Measurements from ENCODE around the gene TUBB. TPM values are rescaled to one million over a fixed set of nuclear protein-coding genes. Genes with fewer than 3 reads are reported as not detected.
A peak's percentile ranks its signal among the peaks of the same experiment; 100 is the strongest.

TUBB gene
- total RNA-seq (2014; rRNA removed; shearing (Covaris generic)), result 935 and 959 TPM in 2 replicates

- peak; percentile 99 for DNase-seq (ENCODE audit: low spot score)
Observed at GRCh38 chr6:30719791-30720737, at the start of gene TUBB. Gene TUBB (plus strand): TSS chr6:30720352. CDS start chr6:30720507, 155 bp downstream.

DNA sequence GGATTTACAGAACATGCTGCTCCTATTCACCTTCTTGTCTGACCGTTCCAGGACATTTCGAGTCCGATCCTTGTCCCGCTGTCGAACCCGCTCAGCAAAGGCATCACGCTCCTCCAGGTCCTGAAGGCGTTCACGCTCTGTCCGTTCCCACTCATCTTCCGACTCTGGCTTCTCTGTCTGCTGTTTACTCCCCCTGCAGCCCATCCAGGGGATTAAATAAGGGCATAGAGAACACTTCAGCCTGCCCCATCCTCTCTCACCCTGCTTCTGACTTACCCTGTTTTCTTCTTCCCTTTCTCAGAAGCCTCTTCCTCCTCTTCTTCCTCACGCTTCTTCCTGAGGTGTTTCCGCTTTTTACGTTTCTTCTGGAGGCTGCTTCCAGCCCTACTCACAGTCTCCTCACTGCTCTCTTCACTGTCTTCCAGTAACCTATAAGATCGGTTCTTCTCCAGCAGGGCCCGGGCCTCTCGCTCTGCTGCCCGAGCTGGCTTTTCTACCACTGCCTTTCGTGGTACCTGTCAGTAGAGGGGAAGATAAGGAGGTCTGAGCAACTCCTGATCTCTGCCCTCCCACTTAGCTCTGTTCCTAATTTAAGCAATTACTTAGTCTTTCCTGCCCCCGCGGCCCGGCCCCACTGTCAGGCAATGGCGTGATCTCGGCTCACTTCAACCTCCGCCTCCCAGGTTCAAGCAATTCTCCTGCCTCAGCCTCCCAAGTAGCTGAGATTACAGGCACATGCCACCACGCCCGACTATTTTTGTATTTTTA is 49.2 kb upstream of the TUBB start:
- no peak for DNase-seq (ENCODE audit: low spot score)

- DNase-seq (ENCODE audit: low spot score), result peak; percentile 98
Observed at GRCh38 chr6:30672445-30673253, 47.5 kb upstream of the TUBB start, which contains the start of gene DHX16. Gene DHX16 (minus strand): TSS chr6:30673006. CDS start chr6:30672841, 165 bp downstream.

- no peak for DNase-seq (ENCODE audit: low spot score)
Observed at GRCh38 chr6:30676660-30677285, 43.4 kb upstream of the TUBB start.

DNA sequence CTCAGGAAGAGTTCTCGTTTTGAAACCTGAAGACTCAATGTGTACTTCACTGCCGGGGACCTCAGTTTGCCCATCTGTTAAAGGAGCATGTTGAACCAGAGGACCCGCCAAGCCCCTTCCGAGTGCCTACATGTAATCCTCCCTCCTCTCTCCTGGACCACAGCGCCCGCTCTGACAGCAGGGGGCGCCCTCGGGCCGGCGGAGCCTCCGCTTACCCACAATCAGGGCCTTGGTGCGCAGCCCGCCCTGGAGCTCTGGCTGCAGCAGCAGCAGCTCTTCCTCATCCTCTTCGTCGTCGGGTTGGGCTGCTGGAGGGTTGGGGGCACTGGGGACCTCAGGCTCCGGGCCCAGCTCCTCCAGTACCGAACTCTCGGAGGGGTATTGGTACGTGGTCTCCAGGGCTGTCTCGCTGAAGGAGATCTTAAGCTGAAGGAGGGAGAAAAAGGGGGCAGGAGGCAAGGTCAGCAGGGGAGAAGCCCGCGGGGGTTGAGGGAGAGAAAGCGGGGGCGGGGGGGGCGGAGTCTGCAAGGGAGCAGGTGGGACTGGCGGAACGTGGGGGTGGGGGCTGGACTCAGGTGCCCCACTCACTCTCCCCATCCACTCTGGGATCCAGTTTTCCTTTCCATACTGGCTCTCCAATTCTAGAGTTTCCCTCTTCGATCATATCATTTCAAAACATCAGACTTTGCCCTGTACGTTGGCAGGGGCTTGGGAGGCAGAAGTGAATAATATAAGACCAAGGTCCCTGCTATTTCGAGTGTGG is 41.0 kb upstream of the TUBB start:
- peak; percentile 84 for DNase-seq (ENCODE audit: low spot score)

GRCh38 chr6:30679765-30680535 is 40.2 kb upstream of the TUBB start:
- DNase-seq (ENCODE audit: low spot score), result no peak

DNA sequence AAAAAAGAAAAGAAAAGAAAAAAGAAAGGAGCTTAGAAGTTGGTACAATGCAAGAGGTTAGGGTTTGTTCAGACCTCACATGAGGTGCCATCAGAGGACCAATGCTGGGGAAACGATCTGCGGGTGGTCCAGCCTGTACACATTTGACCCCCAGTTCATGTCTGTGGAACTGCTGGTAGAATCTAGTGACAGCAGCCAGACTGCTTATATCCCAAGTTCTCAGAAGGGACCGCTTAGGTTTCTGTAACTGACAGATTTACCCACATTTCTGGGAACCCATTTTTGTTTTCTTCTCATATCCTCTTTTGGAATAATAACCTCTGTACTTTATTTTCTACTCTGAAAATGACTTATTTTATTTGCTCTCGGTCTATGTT is 38.4 kb upstream of the TUBB start:
- no peak for DNase-seq (ENCODE audit: low spot score)

DNA sequence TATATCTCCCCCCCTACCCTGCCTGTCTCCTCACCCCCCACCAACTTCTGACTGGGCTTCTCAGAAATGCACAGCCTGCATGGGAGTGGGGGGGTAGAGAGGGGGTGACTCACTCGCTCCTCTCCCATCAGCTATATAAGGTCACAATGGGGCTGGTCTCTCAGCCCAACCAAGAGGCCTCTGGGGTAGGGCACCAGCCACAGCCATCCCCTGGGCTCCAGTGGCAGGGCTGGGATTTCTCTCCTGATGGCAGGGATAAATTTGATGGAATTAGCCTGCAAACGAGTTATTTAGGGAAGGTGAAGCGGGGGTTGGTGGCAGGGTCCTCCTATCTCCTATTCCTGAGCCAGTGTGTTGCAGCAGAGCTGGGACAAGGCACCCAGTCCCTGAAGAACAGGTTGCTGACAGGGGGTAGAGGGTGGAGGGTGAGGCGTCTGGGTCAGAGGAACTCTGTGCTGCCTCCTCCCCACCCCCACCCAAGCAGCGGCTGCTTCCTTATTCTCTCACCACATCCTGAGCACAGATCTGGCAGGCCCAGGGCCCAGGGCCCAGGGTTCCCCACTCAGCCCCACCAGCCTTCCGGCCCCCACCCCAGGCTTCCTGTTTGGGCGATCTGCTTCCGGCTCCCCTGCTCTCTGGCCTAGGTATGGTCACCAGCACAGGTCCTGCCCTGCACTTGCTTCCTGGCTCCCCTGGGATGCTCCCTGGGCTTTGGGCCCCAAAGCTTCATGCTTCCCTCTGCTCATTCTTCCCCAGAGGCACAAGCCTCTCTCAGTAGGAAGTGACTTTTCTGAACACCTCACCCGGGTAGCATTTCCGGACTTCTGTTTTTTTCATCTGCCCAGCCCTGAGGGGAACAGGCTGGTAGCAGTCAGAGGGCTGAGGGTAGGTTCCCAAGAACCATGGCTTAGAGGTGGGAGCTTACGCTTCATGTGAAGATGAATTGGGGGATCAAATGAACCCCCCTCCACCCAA is 37.7 kb upstream of the TUBB start:
- DNase-seq (ENCODE audit: low spot score), result peak; percentile 73

GRCh38 chr6:30683183-30683979 is 36.8 kb upstream of the TUBB start:
- DNase-seq (ENCODE audit: low spot score), result no peak

- DNase-seq (ENCODE audit: low spot score), result no peak
Observed at GRCh38 chr6:30683980-30684338, 36.2 kb upstream of the TUBB start.

GRCh38 chr6:30684386-30685156 is 35.6 kb upstream of the TUBB start:
- no peak for DNase-seq (ENCODE audit: low spot score)

DNA sequence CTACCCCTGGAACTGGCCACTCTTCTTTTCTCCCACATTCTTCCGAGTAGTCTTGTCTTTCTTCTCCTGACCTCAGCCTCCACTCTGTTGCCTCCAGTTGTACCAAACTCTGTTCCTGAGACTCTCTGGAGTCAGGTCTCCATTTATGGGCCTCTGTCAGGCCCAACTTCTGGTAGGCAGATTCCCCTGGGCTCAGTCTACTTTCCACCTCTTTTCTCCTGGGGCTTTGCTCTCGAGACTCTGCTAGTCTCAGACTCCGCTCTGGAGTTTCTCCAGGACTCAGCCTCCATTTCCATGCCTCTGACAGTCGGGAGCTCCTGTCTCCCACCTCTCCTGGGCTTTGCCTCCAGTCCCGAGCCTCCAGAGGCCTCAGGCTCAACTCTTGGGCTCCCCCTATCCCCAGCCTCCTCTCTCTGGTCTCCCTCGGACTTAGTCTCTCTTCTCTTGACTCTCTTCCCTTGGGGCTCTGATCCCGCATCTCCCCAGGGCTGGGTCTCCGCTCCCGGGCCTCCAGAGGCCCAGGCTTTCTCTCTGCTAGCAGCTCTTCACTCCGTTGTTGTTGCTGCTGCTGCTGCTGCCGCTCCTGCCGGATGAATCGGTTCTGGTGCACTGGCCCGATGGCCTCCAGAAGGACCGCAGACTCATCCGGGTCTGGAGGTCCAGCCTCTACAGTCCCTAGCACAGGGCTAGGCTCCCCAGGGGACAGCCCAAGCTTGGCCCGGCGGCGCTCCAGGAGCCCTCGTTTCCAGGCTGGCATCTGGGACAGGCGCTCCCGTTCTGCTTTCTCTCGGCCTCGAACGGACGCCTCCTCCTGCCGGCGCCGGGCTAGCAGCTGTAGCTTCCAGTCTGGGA is 34.8 kb upstream of the TUBB start:
- no peak for DNase-seq (ENCODE audit: low spot score)

DNA sequence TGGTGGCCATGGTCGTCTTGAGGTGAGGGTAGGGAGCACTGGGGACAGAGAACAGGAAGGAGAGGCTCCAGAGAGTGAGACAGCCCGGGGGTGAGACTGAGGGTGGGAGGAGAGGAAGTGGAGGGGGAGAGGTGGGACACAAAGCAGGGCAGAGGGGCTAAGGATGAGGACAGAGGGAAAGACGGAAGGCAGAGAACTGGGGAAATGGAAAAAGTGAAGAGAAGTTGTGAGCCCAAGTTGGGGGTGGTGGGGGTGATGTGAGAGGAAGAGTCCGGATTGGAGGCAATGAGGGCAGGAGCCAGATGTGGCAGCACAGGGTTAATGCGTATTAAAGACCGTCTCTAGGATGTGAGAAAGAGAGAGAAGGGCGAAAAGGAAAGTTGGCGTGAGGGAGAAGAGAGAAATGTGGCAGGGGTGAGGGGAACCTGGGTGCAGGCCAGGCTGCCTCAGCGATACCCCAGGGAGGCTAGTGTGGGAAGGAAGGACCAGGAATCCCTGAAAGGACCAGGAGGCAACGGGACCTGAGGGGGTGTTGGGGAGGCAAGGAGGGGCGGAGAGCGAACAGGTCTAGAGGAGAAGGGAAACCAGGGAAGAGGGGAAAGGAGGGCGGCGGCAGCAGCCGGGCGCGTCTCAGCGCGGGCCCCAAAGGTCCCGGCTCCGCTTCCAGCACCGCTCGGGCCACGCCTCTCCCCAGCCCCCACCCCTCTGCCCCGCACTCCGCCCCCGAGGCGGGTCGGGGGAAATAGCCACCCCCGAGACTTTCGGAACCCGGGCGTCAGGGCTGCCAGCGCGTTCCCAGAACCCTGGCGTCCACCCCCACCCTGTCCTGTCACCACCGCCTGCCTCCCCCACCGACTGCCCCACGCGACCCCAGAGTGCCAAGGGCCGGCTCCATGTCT is 33.9 kb upstream of the TUBB start, which contains the start of gene PPP1R18:
Gene PPP1R18 (minus strand): TSS at position 637 of the 899 bp plus-strand sequence. CDS start 627 bp downstream, at position 10.
- no peak for DNase-seq (ENCODE audit: low spot score)

GRCh38 chr6:30686908-30687658 is 33.1 kb upstream of the TUBB start:
- peak; percentile 66 for DNase-seq (ENCODE audit: low spot score)

All from HT-29 (cell line).